GM12873 (cell line): ENCODE results near the gene CLMN.

Experiments
- TF ChIP-seq, protein P1 (sequence below): IDR thresholded peaks from 2 replicates; pipeline ENCODE4 v1.5.1; 2012; ENCODE audit warnings: low read depth, mild to moderate bottlenecking, moderate library complexity, low read length, control low read depth; ENCODE audit not compliant: insufficient read depth; ENCODE audit errors: missing control alignments

CLMN gene

DNA sequence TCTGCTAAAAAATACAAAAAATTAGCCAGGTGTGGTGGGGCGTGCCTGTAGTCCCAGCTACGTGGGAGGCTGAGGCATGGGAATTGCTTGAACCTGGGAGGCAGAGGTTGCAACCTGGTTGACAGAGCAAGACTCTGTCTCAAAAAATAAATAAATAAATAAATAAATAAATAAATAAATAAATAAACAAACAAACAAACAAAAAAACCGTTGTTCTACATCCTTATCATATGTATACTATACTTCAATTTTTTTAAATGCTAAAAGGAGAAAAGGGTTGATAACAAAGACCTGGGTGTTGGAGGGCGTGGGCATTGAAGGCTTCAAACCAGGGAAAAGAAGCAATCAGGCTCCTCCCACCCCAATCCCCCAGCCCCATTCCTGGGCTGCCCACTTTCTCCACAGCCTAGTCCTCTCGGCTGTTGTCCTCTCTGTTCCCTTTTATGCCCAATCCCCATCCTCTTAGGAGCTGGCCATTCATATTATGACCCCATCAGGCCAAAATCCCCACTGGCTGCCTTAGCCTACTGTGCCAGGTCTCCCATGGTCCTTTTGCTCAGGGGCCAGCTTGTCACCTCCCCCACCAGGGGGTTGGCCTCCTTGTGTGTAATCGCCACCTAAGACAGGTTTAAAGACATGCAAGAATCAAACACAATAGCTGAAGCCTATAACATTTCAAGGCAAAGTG is 30.2 kb downstream of the CLMN start:
- TF ChIP-seq, protein P1, sequence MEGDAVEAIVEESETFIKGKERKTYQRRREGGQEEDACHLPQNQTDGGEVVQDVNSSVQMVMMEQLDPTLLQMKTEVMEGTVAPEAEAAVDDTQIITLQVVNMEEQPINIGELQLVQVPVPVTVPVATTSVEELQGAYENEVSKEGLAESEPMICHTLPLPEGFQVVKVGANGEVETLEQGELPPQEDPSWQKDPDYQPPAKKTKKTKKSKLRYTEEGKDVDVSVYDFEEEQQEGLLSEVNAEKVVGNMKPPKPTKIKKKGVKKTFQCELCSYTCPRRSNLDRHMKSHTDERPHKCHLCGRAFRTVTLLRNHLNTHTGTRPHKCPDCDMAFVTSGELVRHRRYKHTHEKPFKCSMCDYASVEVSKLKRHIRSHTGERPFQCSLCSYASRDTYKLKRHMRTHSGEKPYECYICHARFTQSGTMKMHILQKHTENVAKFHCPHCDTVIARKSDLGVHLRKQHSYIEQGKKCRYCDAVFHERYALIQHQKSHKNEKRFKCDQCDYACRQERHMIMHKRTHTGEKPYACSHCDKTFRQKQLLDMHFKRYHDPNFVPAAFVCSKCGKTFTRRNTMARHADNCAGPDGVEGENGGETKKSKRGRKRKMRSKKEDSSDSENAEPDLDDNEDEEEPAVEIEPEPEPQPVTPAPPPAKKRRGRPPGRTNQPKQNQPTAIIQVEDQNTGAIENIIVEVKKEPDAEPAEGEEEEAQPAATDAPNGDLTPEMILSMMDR = no peak

DNA sequence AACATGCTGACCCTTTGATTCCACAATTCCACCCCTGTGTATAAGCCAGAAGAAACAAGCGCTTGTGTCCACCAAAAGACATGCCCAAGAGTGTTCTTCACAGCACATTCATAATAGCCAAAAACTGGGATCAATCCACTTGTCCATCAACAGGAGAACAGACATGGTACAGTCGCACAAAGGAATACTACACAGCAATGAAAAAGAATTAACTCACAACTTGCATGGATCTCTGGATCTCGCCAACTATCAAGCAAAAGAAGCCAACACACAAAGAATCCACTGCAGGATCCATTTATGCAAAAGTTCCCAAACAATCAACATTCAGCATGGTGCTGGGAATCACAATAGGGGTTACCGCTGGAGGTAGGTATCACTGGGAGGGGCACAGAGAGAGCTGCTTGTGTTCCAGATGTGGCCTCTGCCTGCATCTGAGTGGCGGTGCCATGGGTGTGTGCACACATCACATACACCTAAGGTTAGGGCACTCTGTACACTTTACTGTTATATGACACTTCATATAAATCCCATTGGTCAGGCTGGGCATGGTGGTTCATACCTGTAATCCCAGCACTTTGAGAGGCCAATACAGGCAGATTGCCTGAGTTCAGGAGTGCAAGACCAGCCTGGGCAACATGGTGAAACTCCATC is 30.9 kb downstream of the CLMN start:
- TF ChIP-seq, protein P1 = no peak

DNA sequence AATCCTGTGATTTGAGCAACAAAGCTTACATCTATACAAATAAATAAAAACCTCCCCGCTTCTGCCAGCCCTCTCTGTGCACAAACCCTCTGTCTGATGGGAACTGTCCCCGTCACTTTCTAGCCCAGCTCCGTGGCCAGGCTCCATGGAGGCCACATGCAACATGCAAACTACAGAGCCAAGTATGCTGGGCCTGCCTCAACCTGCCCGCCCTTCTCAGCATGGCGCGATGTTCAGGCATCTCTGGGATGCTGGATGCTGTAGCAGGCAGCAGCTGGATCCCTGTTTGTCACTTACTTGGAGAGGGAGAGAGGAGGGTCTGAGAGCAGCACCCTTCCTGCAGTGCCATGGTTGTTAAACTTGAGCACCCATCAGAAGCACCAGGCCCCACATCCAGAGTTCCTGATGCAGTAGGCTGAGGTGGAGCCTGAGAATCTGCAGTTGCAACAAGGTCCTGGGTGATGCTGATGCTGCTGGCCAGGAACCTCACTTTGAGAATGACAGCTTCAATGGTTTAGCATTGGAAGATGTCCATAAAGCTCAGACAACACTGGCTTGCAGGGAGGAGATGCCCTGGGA is 32.4 kb downstream of the CLMN start:
- TF ChIP-seq, protein P1 = no peak

DNA sequence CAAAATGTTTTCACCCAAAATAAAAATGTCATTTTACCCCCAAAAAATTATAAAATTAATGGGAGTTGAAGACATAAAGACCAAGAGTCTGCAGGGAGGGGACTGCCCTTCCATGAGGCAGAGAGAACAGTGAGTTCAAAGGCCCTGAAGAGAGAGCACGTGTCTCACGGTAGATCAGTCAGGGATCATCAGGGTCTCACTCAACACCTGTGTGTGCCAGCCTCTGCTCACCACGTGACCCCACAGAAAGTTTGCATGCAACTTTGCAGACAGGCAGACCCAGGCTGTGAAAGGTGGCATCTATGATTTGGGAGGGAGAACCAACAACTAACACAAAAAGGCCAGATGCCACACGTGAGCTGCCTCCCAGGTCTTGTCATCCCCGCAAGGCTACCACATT is 33.1 kb downstream of the CLMN start:
- TF ChIP-seq, protein P1 = no peak

DNA sequence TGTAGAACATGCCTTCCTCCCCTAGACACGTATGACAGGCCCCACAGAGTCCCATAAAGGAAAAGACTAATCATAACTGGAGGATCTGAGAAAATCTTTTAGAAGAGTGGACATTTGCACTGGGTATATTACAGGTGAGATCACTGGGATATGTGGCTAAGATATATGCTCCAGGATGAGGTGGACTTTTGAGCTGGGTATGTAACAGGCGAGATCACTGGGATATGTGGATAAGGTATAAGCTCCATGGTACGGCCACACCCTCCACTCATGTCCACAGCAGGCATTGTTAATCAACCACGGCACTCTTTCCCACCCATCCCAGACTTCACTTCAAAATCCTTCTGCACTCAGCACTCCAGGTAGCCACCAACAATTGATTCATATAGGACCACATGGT is 34.1 kb downstream of the CLMN start:
- TF ChIP-seq, protein P1 = no peak

DNA sequence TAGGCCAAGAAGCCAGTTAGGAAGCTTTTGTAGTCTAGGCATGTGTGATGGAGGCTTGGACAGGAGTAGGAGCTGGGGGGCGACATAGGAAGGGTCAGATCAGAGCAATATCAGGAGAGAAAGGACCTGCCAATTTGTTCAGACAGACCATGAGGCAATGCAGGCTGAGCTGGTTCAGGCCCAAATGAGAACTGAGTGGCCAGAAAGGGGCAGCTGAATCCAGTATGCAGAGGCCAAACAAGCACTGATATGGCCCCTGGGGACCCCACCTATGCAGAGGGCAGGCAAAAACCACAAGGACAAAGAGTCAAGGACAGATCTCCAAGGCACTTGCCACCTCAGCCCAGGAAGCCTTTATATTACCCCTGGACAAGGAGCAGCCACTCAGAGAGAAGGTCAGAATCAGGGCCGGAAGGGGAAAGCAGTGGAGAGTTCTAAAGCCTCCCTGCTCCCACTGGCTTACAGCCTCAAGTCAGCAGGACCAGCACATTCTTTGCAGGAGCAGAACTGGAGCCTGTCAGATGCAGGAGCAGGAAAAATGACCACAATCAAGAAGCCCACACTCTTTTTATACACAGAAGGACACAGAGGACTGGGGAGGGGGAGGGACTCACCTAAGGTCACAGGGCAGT is 37.2 kb downstream of the CLMN start:
- TF ChIP-seq, protein P1 = no peak

DNA sequence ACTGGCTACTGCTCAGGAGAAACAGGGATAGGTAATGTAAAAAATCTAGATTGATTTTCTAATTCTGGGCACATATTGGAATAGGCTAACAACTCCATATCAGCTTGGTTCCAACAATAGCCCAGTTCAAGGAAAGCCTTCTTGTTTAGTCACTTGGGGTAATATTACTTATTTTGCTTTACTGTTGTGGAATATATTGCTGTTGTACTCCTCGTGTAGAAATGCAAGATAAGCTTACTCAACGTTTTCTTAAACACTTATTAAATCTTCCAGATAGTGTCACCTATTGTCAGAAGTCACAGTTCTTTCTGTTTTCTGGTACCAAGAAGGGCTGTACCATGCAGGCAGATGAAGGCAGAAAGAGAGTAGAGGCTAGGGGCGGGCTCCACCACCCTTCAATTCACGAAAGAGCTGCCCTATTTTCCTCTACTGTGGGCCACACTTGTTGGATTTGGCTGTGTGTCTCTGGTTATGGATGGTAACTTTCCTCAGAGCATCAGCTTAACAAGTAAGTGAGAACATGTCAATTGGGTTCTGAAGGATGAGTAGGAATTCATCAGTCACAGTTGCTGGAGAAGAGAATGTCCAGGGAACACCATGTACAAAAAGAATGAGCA is 38.0 kb downstream of the CLMN start:
- TF ChIP-seq, protein P1 = no peak
